OCI-LY1 (cell line): Measurements from ENCODE around the gene KLHL9.

Experiments used
- CTCF ChIP-seq: fragments of 200-600 bp; sonication (generic), shearing (Covaris generic); IDR thresholded peaks from 2 replicates; pipeline ENCODE4 v1.5.1; 2017; ENCODE audit warnings: mild to moderate bottlenecking, antibody characterized with exemption, low read length, moderate library complexity, mixed read lengths
- EZH2 ChIP-seq: fragments of 200-600 bp; sonication (generic), shearing (Covaris generic); IDR thresholded peaks from 2 replicates; pipeline ENCODE4 v1.8.0; 2017; ENCODE audit warnings: borderline replicate concordance, mixed run types, mild to moderate bottlenecking, antibody characterized with exemption, low read length, moderate library complexity, mixed read lengths

DNA sequence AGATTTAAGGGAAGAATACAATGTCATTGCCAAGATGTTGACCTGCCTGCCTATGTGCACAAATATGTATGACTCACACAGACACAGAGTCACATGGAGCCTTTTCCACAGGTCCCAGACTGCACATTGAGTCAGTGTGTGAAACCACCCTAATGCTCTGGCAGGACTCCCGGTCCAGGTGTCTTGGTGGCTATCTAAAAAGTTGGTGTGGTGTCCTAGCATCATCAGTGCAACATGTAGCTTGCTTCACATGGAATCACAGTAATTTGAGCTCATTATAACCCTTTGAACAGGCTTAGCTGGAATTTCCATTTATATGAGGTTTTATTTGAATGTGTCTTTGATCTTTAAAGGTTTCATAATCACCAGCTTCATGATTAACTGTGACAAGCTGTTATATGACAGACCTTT lies 40.8 kb downstream of the KLHL9 start:
- no peak for TF ChIP-seq CTCF
- no peak for TF ChIP-seq EZH2
